HG02798 (cell line): Measurements from ENCODE around the gene TMEM150B.
A peak's percentile ranks its signal among the peaks of the same experiment; 100 is the strongest.

Experiments used
- ATAC-seq: cut with Tn5 transposase; IDR thresholded peaks from one replicate; pipeline ENCODE4 v1.9.1; 2021; ENCODE audit warnings: mild to moderate bottlenecking; ENCODE audit not compliant: unreplicated experiment, poor library complexity

Gene TMEM150B

GRCh38 chr19:55309448-55309847 is 15.7 kb downstream of the TMEM150B start:
- no peak for ATAC-seq

GRCh38 chr19:55308281-55308680 is 16.9 kb downstream of the TMEM150B start:
- no peak for ATAC-seq

- no peak for ATAC-seq
These were observed 18.4 kb downstream of the TMEM150B start for GRCh38 chr19:55306712-55307111.

- no peak for ATAC-seq
These were observed 19.1 kb downstream of the TMEM150B start for GRCh38 chr19:55305983-55306562.

GRCh38 chr19:55305491-55305890 is 19.6 kb downstream of the TMEM150B start:
- no peak for ATAC-seq

GRCh38 chr19:55304980-55305379 is 20.2 kb downstream of the TMEM150B start:
- ATAC-seq = no peak

- ATAC-seq = no peak
These were observed 20.7 kb downstream of the TMEM150B start for GRCh38 chr19:55304279-55304978.

- ATAC-seq = no peak
These were observed 21.7 kb downstream of the TMEM150B start for GRCh38 chr19:55303477-55303876.

- ATAC-seq = no peak
These were observed 22.8 kb downstream of the TMEM150B start for GRCh38 chr19:55302318-55302703.

GRCh38 chr19:55301459-55302317 is 23.5 kb downstream of the TMEM150B start:
- peak; percentile 85 for ATAC-seq

- ATAC-seq = no peak
These were observed 24.2 kb downstream of the TMEM150B start for GRCh38 chr19:55300886-55301458.

GRCh38 chr19:55299991-55300390 is 25.1 kb downstream of the TMEM150B start:
- ATAC-seq = no peak

- no peak for ATAC-seq
These were observed 27.9 kb downstream of the TMEM150B start for GRCh38 chr19:55297267-55297666.

GRCh38 chr19:55289117-55289796 is 35.9 kb downstream of the TMEM150B start:
- no peak for ATAC-seq

- ATAC-seq = no peak
These were observed 37.6 kb downstream of the TMEM150B start for GRCh38 chr19:55287361-55288079.

- ATAC-seq = no peak
These were observed 39.8 kb downstream of the TMEM150B start for GRCh38 chr19:55285229-55285890.

- no peak for ATAC-seq
These were observed 40.6 kb downstream of the TMEM150B start for GRCh38 chr19:55284405-55285058.

GRCh38 chr19:55283548-55284377 is 41.4 kb downstream of the TMEM150B start, which contains the start of gene BRSK1:
Gene BRSK1 (plus strand): TSS chr19:55283997. CDS start chr19:55284443, 446 bp downstream.
- ATAC-seq = no peak
